ENCODE results near the gene LHX2.

GRCh38 chr9:124045830-124046177 lies 34.2 kb downstream of the LHX2 start:
- no peak for TF ChIP-seq EZH2 (IDR thresholded peaks at IDR 0.05; ENCODE audit: borderline replicate concordance)
- TF ChIP-seq, protein P1, sequence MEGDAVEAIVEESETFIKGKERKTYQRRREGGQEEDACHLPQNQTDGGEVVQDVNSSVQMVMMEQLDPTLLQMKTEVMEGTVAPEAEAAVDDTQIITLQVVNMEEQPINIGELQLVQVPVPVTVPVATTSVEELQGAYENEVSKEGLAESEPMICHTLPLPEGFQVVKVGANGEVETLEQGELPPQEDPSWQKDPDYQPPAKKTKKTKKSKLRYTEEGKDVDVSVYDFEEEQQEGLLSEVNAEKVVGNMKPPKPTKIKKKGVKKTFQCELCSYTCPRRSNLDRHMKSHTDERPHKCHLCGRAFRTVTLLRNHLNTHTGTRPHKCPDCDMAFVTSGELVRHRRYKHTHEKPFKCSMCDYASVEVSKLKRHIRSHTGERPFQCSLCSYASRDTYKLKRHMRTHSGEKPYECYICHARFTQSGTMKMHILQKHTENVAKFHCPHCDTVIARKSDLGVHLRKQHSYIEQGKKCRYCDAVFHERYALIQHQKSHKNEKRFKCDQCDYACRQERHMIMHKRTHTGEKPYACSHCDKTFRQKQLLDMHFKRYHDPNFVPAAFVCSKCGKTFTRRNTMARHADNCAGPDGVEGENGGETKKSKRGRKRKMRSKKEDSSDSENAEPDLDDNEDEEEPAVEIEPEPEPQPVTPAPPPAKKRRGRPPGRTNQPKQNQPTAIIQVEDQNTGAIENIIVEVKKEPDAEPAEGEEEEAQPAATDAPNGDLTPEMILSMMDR (IDR thresholded peaks at IDR 0.05; ENCODE audit: poor library complexity): no peak
- TF ChIP-seq EZH2phosphoT487 (IDR thresholded peaks at IDR 0.05; ENCODE audit: low read depth, severe bottlenecking, unreplicated experiment): no peak
